Medulla oblongata (tissue), 1 donor: ENCODE results near the gene LY6G5B.

Experiments used
- DNase-seq: peaks from one replicate; pipeline ENCODE4 v3.0.0-alpha.2; 2015; ENCODE audit errors: extremely low spot score

Gene LY6G5B

DNA sequence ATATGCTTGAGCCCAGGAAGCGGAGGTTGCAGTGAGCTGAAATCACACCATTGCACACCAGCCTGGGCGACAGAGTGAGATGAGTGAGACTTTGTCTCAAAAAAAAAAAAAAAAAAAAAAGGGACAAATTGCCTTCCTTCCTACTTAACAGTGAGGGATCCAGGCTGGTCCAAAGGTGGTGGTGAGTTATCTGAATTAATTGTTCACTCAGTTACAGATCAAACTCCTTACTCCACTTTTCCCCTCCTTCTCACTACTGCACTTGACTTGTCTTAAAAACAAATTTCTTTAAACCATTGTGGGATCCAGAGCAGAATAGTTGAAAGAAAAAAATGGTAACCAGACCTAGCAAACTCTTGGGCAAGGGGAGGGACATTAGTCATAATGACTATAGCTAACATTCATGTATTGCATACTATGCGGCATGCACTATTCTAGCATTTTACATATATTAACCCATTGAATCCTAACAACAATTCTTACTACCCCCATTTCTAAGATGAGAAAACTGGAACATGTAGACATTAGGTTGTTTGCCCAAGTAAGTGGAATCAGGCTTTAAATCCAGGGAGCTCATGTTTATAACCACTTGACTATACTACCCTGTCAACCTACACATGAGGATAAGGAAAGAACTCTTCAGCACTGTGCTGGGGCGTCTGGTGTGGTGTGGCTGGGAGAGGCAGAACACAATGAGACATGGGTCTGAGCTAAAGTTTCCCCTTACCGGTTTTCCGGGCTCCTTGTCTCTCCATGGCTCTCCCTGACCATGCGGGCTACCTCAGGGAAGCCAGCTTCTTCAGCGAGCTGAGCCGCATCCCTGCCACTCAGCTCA lies 6.4 kb upstream of the LY6G5B start:
- no peak for DNase-seq

DNA sequence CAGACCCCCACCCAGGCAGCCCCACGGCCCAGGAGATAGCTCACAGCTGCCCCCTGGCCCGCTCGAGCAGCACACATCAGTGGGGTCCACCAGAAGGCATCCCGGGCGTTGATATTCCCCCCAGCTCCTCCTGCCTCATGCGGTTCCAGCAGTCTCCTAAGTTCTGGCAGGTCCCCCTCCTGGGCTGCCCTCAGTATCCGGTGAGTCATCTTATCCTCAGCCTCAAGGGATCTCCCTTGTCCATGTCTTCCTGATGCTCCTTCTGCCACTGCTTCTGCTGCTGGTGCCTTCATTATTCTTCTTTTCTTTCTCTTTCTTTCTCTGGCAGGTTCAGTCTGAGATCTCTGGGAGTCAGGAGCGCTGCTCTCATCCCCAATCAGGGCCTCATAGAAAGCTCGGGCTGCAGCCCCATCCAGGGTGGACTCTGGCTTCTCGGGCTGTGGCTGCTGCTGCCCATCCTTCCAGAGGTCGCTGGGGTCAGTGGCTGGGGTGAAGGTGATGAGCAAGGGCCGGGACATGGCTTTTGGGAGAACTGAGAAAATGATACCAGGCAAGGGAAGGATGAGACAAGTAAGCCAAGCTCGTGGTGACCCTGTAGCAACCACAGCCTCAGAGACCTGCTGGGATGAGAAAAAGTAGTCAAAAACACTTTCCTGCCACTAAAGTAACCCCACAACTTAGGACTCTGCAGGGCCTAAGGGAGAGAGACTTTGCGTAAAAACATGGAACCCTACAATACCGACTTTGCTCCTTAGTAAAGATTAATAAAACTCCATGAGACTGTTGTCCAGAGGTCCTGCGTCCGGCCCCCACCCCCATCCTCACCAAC lies 5.6 kb upstream of the LY6G5B start:
- no peak for DNase-seq

DNA sequence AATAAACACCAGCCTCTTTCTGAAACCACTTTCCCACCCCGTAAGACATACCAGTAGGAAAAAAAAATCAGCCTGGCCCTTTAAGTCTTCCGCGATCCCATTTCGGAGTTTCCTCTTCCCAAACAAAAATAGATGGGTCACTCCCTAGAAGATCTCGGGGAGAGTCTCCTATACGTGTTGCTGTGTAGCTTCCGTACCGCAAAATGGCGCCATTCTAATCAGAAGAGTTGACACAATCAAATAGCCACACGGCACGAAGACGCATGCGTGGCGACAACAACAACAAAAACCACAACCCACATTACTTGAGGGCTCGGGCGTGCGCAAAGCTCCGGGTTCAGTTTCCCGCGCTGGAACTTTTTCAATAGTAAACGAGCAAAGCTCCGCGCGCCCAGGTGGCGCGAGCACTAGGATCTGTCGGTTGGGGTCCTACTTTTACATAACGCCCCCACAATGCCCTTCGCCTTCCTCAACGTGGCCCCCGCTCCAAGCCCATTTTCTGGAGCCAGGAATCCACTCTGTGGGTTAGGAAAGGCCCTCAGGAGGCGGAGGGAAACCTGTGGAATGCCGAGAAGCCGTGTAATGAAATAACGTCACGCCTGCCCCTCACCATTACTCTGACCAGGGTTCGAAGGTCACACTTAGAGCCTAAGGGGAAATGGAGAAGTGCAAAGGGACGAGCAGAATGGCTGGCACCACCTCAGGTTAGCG lies 4.8 kb upstream of the LY6G5B start, which contains the start of gene GPANK1:
TSS of gene GPANK1 (minus strand) at position 208 of the 711 bp plus-strand sequence. CDS start 519 bp downstream, outside the sequence.
- DNase-seq: peak; percentile 98

DNA sequence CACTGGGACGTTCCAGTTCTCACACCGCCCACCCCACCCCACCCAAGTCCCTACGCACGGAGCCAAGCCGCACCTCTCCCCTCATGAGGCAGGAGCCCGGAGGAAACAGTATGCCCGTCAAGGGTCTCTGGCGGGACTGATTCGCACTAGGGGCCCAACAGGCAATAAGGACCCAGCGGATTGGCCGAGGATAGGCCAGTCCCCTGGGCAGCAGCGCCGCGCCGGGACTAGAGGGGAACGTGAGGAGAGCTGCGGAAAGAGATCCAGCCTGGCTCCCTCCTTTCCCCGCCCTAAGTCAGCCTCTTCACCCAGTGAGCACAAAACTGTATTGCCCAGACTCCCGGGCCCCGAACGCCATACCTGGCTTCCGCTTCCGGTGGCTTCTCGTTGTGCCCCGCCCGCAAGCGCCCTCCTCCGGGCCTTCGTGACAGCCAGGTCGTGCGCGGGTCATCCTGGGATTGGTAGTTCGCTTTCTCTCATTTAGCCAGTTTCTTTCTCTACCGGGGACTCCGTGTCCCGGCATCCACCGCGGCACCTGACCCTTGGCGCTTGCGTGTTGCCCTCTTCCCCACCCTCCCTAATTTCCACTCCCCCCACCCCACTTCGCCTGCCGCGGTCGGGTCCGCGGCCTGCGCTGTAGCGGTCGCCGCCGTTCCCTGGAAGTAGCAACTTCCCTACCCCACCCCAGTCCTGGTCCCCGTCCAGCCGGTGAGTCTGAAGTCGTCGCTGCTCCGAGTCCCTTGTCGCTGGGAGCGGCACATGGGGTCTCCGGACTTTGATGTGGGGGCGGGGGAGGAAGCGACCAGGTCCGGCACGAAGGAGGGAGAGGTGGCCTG lies 4.1 kb upstream of the LY6G5B start, which contains the start of gene CSNK2B:
TSS of gene CSNK2B (plus strand) at position 580 of the 836 bp plus-strand sequence. CDS start 752 bp downstream, outside the sequence.
- DNase-seq: peak; percentile 99

DNA sequence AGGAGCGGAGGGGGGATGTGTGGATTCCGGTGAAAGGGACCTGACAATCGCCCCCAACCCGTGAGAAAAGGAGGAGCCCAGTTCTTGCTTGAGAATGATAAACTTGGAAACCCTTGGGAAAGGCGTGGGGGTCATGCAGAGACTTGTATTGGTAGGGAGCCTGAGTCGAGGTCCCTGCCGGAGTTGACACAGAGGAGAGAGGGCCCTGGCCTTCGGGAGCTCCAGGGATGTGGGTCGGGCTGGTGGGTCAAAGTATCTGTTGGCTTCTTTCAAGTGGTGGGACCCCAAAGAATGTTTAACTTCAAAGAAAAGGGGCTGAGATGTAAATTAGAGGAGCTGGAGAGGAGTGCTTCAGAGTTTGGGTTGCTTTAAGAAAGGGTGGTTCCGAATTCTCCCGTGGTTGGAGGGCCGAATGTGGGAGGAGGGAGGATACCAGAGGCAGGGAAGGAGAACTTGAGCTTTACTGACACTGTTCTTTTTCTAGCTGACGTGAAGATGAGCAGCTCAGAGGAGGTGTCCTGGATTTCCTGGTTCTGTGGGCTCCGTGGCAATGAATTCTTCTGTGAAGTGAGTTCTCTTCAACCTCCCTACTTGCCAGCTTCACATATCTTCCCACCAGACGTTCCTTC lies 3.3 kb upstream of the LY6G5B start:
- DNase-seq: no peak

DNA sequence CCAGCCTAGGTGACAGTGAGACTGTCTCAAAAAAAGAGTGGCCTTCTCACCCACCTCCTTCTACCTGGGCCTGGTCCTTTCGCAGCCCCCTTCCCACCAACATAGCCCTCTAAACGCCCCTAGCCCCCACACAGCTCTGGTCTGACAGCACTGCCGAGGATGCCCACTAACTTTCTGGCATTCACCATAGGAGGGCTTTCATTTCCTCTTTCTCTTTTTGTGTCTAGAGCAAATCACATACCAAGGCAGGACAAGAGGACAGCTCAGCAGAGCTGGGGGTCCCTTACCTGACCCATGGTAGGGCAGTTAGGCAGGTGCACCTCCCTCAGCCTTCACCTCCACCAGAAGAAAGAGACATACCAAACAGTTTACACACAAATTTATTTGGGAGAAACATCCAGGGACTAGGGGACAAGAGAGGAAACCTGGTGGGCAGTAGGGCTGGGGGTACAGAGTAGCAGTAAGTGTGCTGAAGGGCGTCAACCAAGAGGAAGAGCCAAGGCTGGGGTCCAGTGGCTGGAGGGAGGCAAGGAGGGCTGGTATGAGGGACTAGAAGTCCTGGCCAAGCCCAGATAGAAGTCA lies 6.6 kb downstream of the LY6G5B start:
- DNase-seq: no peak

DNA sequence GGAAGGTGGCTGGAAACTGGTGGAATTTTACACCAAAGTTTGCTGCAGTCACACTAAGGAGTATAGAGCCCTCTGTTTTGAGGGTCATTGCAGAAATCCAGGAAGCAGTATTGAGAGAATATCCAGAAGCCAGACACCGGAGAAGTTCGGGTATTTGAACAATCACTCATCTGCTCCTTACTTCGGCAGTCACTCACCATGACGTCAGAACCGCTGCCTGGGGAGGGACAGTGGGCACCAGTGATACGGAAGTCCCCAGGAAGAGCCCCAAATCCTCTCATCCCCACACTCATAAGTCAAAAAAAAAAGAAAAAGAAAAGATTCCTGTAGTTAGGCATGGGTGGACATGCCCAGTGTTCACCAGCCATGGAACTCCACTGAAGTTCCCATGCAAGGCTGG lies 7.1 kb downstream of the LY6G5B start:
- no peak for DNase-seq

DNA sequence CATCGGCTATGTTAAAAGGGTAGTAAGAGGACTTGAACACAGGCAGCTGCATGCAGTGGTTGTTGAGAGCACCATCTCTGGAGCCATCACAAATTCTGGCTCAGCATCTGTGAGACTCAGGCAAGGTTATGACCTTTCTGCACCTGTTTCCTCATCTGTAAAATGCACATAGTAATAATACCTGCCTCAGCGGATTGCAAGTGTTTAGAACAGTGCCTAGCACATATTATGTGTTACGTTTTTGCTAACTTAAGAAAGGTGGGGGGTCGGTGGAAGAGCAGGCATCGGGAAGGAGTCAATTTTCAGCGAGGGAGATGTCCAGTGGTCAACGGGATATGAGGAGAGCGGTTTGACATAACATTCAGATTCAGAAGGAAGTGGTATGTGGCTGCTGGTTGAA lies 8.2 kb downstream of the LY6G5B start:
- DNase-seq: no peak

DNA sequence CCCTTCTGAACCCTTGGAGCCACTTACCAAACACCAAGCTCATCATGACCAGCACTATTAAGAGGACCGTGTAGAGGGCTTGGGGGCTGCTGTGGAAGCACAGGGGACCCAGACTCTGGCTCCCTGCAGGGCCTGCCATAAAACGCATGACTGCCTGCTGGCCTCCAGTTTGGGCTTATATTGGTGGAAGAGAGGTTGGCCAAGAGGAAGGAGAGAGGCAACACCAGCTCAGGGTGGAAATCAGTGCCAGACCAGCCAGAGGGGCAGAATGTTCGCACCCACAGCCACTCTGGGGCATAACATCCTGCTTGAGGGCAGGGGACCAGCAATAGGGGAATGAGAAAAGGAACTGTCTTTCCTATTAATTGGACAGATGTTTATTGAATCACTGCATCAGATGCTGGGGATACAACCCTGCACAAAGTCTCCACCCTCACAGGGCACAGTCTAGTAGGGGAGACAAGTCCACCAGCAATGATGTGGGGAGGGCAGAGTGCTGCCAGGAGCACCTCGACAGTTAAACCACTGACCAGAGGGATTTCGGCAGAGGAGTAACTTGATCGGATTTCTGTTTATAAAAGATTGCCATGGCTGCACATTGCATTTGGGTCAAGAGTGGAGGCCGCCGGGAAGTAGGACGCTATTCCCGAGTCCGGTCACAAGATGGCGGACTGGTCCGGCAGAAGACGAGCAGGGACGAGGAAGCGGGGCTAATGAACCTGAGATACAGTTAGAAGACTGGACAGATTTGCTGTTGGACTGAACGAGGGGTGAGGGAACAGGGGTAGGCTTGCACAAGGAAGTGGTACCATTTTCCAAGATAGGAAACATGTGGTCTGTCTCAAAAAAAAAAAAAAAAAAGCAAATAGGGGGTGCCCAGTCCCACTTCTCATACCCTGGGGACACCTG lies 10.7 kb downstream of the LY6G5B start, which contains the start of gene LY6G5C:
TSS of gene LY6G5C (minus strand) at position 842 of the 909 bp plus-strand sequence. CDS start at position 148, 694 bp downstream.
- peak; percentile 88 for DNase-seq

DNA sequence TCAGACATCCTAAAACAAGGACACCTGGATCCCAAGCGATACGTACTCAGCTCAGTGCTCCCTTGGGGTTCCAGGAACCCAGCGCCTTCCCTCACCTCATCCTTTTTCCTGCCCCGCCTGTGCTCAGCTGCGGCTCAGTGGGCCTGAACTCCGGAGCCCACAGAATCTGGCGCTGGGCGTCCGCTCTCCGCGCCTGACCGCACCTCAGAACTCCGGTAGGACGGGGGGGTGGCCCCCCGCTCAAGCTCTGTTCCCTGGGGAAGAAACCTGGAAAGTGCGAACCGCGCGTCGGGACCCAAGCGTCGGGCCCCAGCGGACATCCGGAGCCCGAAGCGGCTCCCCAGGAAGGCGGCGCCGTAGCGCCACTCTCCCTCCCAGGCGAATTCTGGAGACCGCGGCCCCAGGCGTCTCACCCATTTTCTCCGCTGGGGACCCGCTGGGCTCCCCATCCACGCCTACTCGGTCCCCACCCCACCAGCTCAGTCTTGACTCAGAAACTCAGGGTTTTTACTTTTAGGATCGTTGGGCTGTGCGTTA lies 11.4 kb downstream of the LY6G5B start:
- peak; percentile 40 for DNase-seq

DNA sequence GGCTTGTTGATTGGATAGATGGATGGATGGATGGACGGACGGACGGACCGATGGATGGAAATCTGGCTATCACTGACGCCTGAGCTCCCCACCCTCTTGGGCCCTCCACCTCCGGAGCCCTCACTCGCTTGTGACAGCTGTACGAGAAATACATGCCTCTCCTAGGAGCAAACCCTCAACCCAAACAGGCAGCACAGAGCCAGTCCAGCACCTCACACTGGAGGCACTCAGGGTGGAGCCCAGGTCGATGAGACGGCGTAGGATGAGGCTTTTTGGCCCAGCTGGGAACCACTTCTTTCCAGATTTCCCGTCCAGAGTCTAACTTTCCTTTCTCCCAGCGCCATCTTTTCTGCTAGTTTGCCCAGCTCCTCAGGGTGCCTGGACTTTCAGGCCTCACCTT lies 13.8 kb downstream of the LY6G5B start:
- no peak for DNase-seq

DNA sequence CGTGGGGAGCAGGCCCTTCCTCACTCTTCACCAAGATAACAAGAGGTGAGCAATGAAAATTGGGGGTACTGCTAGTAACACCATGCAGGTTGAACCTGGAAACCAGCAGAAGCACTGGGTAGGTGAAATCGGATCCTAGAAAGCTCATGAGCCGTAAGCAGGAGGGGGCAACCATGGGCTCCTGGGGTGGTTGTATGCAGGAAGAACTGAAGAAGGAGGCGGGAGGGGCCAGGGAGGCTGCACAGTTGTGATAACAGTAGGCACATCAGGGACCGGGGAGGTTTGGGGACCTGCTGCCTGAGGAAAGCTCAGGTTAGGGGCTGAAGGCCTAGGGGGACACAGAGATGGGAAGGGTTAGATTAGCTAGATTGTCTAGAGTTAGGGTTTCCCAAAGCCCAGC lies 16.7 kb downstream of the LY6G5B start:
- no peak for DNase-seq

DNA sequence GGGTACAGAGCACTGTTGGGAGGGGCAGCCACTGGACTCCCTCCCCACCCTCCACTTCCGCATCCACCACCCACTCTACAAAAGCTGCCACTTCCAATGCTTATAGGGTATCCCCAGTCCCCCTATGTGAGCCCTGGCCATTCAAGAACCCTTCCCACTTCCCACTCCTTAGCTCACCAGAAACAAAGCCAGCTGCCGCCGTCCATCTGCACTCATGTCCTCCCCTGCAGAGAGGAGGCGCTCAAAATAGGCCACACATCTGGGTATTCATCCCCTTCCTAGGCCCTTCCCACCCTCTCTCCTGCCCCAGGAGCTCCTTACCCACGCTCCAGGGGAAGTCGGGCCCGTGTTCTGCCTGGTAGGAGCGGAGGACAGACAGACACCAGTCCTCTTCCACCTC lies 17.5 kb downstream of the LY6G5B start:
- no peak for DNase-seq

DNA sequence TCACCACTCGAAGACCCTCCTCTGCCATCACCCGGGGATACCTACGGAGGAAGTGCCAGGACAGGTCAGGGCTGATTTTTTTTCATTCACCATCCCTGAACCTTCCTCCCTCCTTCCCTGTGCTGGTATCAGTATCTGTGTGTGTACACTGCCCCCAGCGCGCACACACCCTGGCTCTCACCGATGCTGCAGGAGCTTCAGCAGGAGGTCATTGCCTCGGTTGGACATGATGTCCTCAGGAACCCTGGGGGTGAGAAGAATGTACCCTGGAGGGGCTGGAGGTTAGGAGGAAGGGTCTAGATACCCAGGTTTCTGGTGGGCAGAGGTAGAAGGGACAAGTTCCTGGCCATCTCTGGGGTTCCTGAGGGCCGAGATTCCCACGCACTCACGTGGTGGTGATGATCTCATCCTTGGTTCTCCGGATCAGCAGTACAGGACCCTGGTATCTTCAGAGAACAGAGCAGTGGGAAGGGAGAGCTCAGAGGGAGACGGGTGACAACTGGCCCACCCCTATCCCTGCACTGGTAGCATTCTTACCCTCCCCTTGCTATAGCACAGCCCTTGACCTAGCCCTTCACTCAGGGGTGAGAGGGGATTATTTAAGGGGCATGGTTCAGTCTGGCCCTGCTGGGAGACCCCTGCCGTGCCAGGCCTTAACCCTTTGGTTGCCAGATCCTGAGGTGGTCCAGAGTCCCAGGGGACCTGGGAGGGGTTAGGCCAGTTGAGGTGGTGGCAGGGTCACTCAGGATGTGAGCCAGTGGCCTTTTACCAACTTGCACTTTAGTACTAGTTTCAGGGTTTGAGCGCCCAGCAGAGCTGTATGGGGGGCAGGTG lies 18.3 kb downstream of the LY6G5B start:
- no peak for DNase-seq

DNA sequence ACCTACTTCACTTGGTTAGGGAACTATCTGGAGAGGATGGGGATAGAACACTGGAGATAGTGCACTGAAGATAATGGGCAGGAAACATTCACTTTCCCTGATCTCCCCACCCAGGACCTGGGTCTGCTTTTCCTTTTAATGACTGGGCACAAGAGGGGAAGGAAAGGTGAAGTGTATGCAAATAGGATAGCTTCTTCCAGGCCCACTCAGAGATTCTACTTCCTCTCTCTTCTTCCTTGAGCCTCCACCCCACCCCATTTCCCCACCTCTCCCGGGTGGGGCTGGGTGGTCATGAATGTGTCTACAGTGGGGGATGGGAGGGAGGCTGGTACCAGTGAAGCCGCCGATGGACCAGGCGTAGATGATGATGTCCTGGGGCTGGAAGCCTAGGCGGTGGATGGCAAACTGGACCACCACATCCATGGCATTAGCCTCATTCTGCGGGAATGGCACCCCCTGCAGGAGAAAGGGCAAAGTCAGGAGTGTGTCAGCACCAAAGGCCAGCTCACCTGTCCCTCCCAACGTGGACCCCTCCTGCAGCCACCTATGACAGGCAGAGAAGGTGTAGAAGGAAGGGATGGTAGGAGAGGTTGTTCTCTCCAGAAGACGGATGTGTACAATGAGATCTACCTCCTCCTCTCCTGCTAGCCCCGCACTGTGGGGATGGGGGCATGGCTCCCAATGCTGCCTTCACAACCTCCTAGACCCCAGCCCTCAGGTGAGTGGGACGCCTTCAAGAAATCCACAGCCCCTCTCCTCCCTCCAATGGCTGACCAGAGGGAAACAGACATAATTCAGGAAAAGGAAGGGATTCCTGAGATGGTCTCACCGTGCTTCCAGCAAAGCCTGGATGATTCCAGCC lies 19.7 kb downstream of the LY6G5B start:
- DNase-seq: no peak

DNA sequence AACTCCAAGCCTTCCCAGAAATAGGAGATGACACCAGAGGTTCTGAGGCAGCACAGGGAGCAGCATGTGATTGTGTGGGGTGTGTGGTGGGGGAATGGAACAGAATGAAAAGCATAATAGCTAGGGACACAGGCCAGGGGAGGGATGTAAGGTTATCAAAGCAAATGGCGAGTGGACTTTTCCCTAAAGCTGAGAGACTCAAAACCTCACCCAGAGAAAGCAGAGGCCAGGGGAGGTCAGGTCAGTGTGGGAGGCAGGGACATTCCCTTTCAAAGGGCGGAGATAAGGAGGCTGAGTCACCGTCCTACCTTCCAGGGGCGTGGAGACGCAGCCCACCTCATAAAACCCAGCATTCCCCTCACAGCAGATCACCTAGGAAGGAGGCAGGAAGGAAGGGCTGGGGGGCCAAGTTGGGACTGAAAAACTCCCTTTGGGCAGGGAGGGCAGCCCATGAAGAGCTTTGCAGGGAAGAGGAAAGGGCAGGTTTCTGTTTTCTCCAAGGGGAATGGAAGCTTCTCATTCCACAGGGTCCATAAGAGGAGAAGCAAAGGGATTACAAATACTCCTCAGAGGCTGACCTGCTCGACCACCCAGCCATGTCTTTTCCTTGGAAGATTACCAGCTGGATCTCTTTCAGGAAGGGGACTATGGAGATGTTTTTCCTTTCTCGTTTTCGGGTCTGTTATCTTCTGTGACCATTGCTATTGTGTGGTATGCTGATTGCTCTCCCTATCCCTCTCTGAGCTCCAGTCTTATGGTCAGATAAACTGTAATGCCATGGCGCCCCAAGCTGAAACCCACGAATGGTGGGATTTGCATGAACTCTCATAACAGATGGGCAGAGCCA lies 20.7 kb downstream of the LY6G5B start:
- peak; percentile 62 for DNase-seq
